KMS-11 (cell line): ENCODE results near the gene AIPL1.

ENCODE experiments used
- H2AFZ ChIP-seq: fragments of 200-600 bp; sonication (generic); 2 replicates; pipeline ENCODE4 v1.6.1; 2016; ENCODE audit warnings: antibody characterized with exemption, mixed run types, low read depth
- H3K27ac ChIP-seq: fragments of 200-600 bp; sonication (generic); 2 replicates; pipeline ENCODE4 v1.6.1; 2016; ENCODE audit warnings: mild to moderate bottlenecking, mixed run types
- H3K27me3 ChIP-seq: fragments of 200-600 bp; sonication (generic); 2 replicates; pipeline ENCODE4 v1.6.1; 2017; ENCODE audit warnings: mild to moderate bottlenecking, low read depth, mixed run types, moderate library complexity; ENCODE audit not compliant: insufficient read depth
- H3K36me3 ChIP-seq: fragments of 200-600 bp; sonication (generic); 2 replicates; pipeline ENCODE4 v1.6.1; 2017; ENCODE audit warnings: mild to moderate bottlenecking, mixed run types; ENCODE audit not compliant: insufficient read depth
- H3K4me1 ChIP-seq: fragments of 200-600 bp; sonication (generic); 2 replicates; pipeline ENCODE4 v1.6.1; 2016; ENCODE audit warnings: mild to moderate bottlenecking, low read depth, mixed run types; ENCODE audit not compliant: poor library complexity, severe bottlenecking
- H3K4me2 ChIP-seq: fragments of 200-600 bp; sonication (generic); 2 replicates; pipeline ENCODE4 v1.7.0; 2016; ENCODE audit warnings: mild to moderate bottlenecking, mixed run types
- H3K4me3 ChIP-seq: fragments of 200-600 bp; sonication (generic); IDR thresholded peaks from 2 replicates; pipeline ENCODE4 v1.6.1; 2017; ENCODE audit warnings: low read depth, low read length, mixed read lengths; ENCODE audit not compliant: insufficient read depth
- H3K79me2 ChIP-seq: fragments of 200-600 bp; sonication (generic); 2 replicates; pipeline ENCODE4 v1.6.1; 2016; ENCODE audit warnings: low read depth, mixed run types; ENCODE audit not compliant: insufficient read depth
- H3K9ac ChIP-seq: fragments of 200-600 bp; sonication (generic); 2 replicates; pipeline ENCODE4 v1.6.1; 2016; ENCODE audit warnings: mild to moderate bottlenecking, mixed run types
- H4K20me1 ChIP-seq: fragments of 200-600 bp; sonication (generic); 2 replicates; pipeline ENCODE4 v1.6.1; 2016; ENCODE audit warnings: mild to moderate bottlenecking, mixed run types; ENCODE audit not compliant: insufficient read depth
- TF ChIP-seq, protein P1 (sequence below): fragments of 200-600 bp; sonication (generic); conservative IDR thresholded peaks from 2 replicates; pipeline ENCODE4 v1.6.1; 2017; ENCODE audit warnings: low read depth, mild to moderate bottlenecking, antibody characterized with exemption, low read length, moderate library complexity, mixed read lengths

The AIPL1 gene

GRCh38 chr17:6388416-6388815, 46.5 kb downstream of the AIPL1 start:
- Histone ChIP-seq H3K4me2 (no peak overlapping the region), H3K4me3 (no peak overlapping the region), H3K9ac (no peak overlapping the region), H3K36me3 (no peaks in the 10 kb centered on the region), H4K20me1 (no peaks in the 10 kb centered on the region), H3K4me1 (no peaks in the 10 kb centered on the region), H2AFZ (no peak overlapping the region), H3K27ac (no peak overlapping the region), H3K27me3 (no peaks in the 10 kb centered on the region), H3K79me2 (no peaks in the 10 kb centered on the region)
- TF ChIP-seq, protein P1, sequence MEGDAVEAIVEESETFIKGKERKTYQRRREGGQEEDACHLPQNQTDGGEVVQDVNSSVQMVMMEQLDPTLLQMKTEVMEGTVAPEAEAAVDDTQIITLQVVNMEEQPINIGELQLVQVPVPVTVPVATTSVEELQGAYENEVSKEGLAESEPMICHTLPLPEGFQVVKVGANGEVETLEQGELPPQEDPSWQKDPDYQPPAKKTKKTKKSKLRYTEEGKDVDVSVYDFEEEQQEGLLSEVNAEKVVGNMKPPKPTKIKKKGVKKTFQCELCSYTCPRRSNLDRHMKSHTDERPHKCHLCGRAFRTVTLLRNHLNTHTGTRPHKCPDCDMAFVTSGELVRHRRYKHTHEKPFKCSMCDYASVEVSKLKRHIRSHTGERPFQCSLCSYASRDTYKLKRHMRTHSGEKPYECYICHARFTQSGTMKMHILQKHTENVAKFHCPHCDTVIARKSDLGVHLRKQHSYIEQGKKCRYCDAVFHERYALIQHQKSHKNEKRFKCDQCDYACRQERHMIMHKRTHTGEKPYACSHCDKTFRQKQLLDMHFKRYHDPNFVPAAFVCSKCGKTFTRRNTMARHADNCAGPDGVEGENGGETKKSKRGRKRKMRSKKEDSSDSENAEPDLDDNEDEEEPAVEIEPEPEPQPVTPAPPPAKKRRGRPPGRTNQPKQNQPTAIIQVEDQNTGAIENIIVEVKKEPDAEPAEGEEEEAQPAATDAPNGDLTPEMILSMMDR: no peak

DNA sequence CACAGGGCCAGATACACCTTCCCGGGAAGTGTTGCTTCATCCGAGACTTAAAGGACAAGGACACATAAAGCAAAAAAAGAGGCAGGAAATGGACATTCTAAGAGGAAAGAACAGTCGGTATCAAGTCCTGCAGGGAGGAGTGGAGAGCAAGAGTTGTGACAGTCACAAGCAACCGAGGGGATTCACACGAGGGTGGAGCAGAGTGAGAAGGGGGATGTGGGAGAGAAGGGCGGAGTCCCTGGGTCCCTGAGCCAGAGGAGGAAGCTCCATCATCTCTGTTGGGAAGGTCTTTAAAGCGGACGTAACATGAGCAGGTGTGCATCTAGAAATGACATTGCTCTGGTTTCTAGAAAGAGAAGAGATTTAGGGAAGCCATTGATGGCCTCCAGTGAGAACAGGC, 47.1 kb downstream of the AIPL1 start:
- no peak overlapping the region for H3K4me2 ChIP-seq
- no peaks in the 10 kb centered on the region for H3K4me1 ChIP-seq
- no peaks in the 10 kb centered on the region for H3K27me3 ChIP-seq
- H3K36me3 ChIP-seq: no peaks in the 10 kb centered on the region
- H4K20me1 ChIP-seq: no peaks in the 10 kb centered on the region
- TF ChIP-seq, protein P1: no peak
- no peaks in the 10 kb centered on the region for H3K79me2 ChIP-seq
- H3K9ac ChIP-seq: no peak overlapping the region
- no peak overlapping the region for H3K4me3 ChIP-seq
- no peak overlapping the region for H3K27ac ChIP-seq
- H2AFZ ChIP-seq: no peak overlapping the region

DNA sequence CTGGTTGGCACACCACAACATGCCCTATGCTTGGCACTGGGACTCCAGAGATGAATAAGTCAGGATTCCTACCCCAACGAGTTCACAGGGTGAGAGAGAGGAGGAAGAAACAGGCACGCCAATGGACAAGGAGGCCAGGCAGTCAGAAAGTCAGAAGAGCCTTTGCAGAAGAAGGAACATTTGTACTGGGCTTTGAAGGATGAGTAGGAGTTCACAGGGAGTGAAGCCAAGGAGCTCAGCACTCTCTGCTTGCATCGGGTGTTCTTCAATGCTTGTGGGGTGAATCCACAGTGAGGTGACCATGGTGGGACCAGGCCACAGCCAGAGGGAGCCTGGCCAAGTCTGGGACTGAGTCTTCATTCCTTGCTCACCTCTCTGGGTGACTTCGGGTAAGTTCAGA, 47.5 kb downstream of the AIPL1 start:
- Histone ChIP-seq H3K27ac (no peak overlapping the region), H3K36me3 (no peaks in the 10 kb centered on the region), H2AFZ (no peak overlapping the region), H3K4me3 (no peak overlapping the region), H3K27me3 (no peaks in the 10 kb centered on the region), H3K4me2 (no peak overlapping the region), H4K20me1 (no peaks in the 10 kb centered on the region), H3K4me1 (no peaks in the 10 kb centered on the region), H3K79me2 (no peaks in the 10 kb centered on the region), H3K9ac (no peak overlapping the region)
- TF ChIP-seq, protein P1: no peak

GRCh38 chr17:6386041-6386630, 48.8 kb downstream of the AIPL1 start:
- no peaks in the 10 kb centered on the region for H3K4me1 ChIP-seq
- H3K4me2 ChIP-seq: no peak overlapping the region
- H3K4me3 ChIP-seq: no peak overlapping the region

More at GRCh38 chr17:6386041-6386630, 48.8 kb downstream of the AIPL1 start:
- no peak overlapping the region for H3K9ac ChIP-seq
- H4K20me1 ChIP-seq: no peaks in the 10 kb centered on the region
- TF ChIP-seq, protein P1: no peak
- no peaks in the 10 kb centered on the region for H3K36me3 ChIP-seq
- no peak overlapping the region for H3K27ac ChIP-seq
- H3K79me2 ChIP-seq: no peaks in the 10 kb centered on the region
- no peak overlapping the region for H2AFZ ChIP-seq
- H3K27me3 ChIP-seq: no peaks in the 10 kb centered on the region
